GM23338 (cell line): ENCODE results near the gene SLC8A1. TPM values are rescaled to one million over a fixed set of nuclear protein-coding genes. Genes with fewer than 3 reads are reported as not detected.

Experiments
- ATAC-seq: fragments of 200-7000 bp; cut with Tn5 transposase; 3 replicates; pipeline ENCODE4 v1.9.1; 2020
- DNase-seq: peaks from one replicate; pipeline ENCODE4 v3.0.0-alpha.2; 2015; ENCODE audit warnings: low spot score
- H2AFZ ChIP-seq: fragments of 200-600 bp; sonication (generic); 2 replicates; pipeline ENCODE4 v1.8.0; 2016; ENCODE audit warnings: antibody characterized with exemption, mild to moderate bottlenecking, moderate library complexity
- H3F3A ChIP-seq: fragments of 200-600 bp; sonication (generic); replicated peaks from 2 replicates; pipeline ENCODE4 v1.8.0; 2017; ENCODE audit warnings: antibody characterized with exemption, mixed run types, low read depth
- H3K27ac ChIP-seq: fragments of 200-600 bp; sonication (generic); 2 replicates; pipeline ENCODE4 v1.6.1; 2016; ENCODE audit warnings: low read depth
- H3K27me3 ChIP-seq: fragments of 200-600 bp; sonication (generic); 2 replicates; pipeline ENCODE4 v1.8.0; 2016; ENCODE audit warnings: mild to moderate bottlenecking, mixed run types, moderate library complexity; ENCODE audit not compliant: insufficient read depth
- H3K36me3 ChIP-seq: fragments of 200-600 bp; sonication (generic); 2 replicates; pipeline ENCODE4 v1.8.0; 2016; ENCODE audit warnings: mild to moderate bottlenecking; ENCODE audit not compliant: insufficient read depth
- H3K4me1 ChIP-seq: fragments of 200-600 bp; sonication (generic); 2 replicates; pipeline ENCODE4 v1.8.0; 2016; ENCODE audit warnings: mild to moderate bottlenecking, moderate library complexity; ENCODE audit not compliant: insufficient read depth
- H3K4me2 ChIP-seq: fragments of 200-600 bp; sonication (generic); 2 replicates; pipeline ENCODE4 v1.7.1; 2017; ENCODE audit warnings: mixed run types
- H3K4me3 ChIP-seq: fragments of 200-600 bp; sonication (generic); 2 replicates; pipeline ENCODE4 v1.6.1; 2016; ENCODE audit warnings: mixed run types
- H3K79me2 ChIP-seq: fragments of 200-600 bp; sonication (generic); replicated peaks from 2 replicates; pipeline ENCODE4 v1.8.0; 2017; ENCODE audit warnings: mild to moderate bottlenecking; ENCODE audit not compliant: insufficient read depth
- H3K9me2 ChIP-seq: fragments of 200-600 bp; sonication (generic); 2 replicates; pipeline ENCODE4 v1.8.0; 2017; ENCODE audit not compliant: insufficient read depth
- H4K20me1 ChIP-seq: fragments of 200-600 bp; sonication (generic); replicated peaks from 2 replicates; pipeline ENCODE4 v1.8.0; 2017; ENCODE audit warnings: mild to moderate bottlenecking; ENCODE audit not compliant: insufficient read depth
- H3K27ac Mint-ChIP-seq: 2 replicates; pipeline ENCODE4 v1.8.0; 2020; ENCODE audit warnings: inconsistent platforms, mild to moderate bottlenecking, moderate library complexity, mixed read lengths
- H3K27me3 Mint-ChIP-seq: 3 replicates; pipeline ENCODE4 v1.8.0; 2022; ENCODE audit warnings: low read depth, mild to moderate bottlenecking, moderate library complexity, mixed read lengths, inconsistent platforms; ENCODE audit not compliant: insufficient read depth, poor library complexity
- H3K36me3 Mint-ChIP-seq: 3 replicates; pipeline ENCODE4 v1.8.0; 2021; ENCODE audit warnings: low read depth, mild to moderate bottlenecking, inconsistent platforms, moderate library complexity, mixed read lengths
- H3K4me1 Mint-ChIP-seq: 3 replicates; pipeline ENCODE4 v1.8.0; 2020; ENCODE audit warnings: mild to moderate bottlenecking, inconsistent platforms, mixed read lengths
- H3K4me3 Mint-ChIP-seq: 3 replicates; pipeline ENCODE4 v1.8.0; 2021; ENCODE audit warnings: moderate library complexity, mild to moderate bottlenecking, inconsistent platforms, mixed read lengths
- H3K9me3 Mint-ChIP-seq: 3 replicates; pipeline ENCODE4 v1.8.0; 2020; ENCODE audit warnings: moderate library complexity, mild to moderate bottlenecking, inconsistent platforms, mixed read lengths
- CREB1 ChIP-seq: fragments of 250-450 bp; sonication (Bioruptor Pico); IDR thresholded peaks from 2 replicates; pipeline ENCODE4 v1.5.0; 2020; ENCODE audit warnings: low read depth, mild to moderate bottlenecking, moderate library complexity
- POLR2AphosphoS5 ChIP-seq: IDR thresholded peaks from 2 replicates; pipeline ENCODE4 v1.6.1; 2016; ENCODE audit warnings: antibody characterized with exemption, low read depth
- STAT1 ChIP-seq: IDR thresholded peaks from one replicate; pipeline ENCODE4 v1.6.1; 2016; ENCODE audit warnings: antibody characterized with exemption; ENCODE audit not compliant: unreplicated experiment
- ZNF114 ChIP-seq: fragments of 250-450 bp; sonication (Bioruptor Pico); IDR thresholded peaks from 2 replicates; pipeline ENCODE4 v1.5.0; 2020; ENCODE audit warnings: mild to moderate bottlenecking, moderate library complexity
- ZNF331 ChIP-seq: fragments of 250-450 bp; sonication (Bioruptor Pico); IDR thresholded peaks from 2 replicates; pipeline ENCODE4 v1.5.0; 2020; ENCODE audit warnings: low read depth, mild to moderate bottlenecking, moderate library complexity
- polyA plus RNA-seq: library from polyadenylated mRNA; unstranded; fragments of >200 nt; fragmentation: Nextera tagmentation; extraction: Ambion mirVana; gene quantifications from 2 replicates; pipeline ENCODE4 v1.2.1, GENCODE V29; 2016
- total RNA-seq: library from RNA; depleted of rRNA; stranded (reverse); fragments of >200 nt; shearing (Covaris generic); gene quantifications from 2 replicates; pipeline ENCODE4 v1.2.3, GENCODE V29; 2014
- TF ChIP-seq, protein P1 (sequence below), 2 experiments: fragments of 200-600 bp in 1 of 2; sonication (generic) in 1 of 2; conservative IDR thresholded peaks; 2 replicates each; pipeline versions ENCODE4 v1.5.1 to v1.6.1; 2016 to 2017; ENCODE audit warnings: antibody characterized with exemption in 2 of 2, low read depth in 2 of 2, mild to moderate bottlenecking in 2 of 2, moderate library complexity in 1 of 2
- TF ChIP-seq, protein P2 (sequence below): IDR thresholded peaks from 2 replicates; pipeline ENCODE4 v1.6.1; 2016; ENCODE audit warnings: antibody characterized with exemption
- TF ChIP-seq, protein P3 (sequence below): fragments of 250-450 bp; sonication (Bioruptor Pico); IDR thresholded peaks from 2 replicates; pipeline ENCODE4 v1.5.0; 2020; ENCODE audit warnings: mild to moderate bottlenecking, moderate library complexity

Gene SLC8A1
- total and polyA plus RNA-seq, 2 experiments from 2014 or later, result 2.5 to 3.3 TPM

DNA sequence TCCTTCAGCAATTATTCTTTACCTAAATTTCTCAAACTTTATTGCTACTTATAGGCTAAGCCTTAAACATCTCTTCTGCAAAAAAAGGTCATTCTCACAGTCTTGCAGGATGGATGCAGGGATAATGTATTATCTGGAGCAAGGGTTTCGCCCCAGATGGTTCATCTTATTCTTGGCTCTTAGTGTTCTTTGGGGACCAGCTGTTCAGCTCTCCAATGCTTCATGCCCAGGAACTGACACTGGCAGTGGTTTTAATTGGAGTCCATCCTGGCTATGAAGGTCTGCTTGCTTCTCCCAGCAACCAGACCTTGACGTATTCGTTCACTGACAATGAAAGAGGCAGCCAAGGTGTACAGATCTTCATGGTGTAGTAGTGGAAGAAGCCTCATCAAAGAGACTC is 331.9 kb downstream of the SLC8A1 start:
- Histone ChIP-seq H3K79me2 (no peaks in the 10 kb centered on the region), H3K4me2 (no peak overlapping the region), H2AFZ (no peak overlapping the region), H3K4me1 (no peaks in the 10 kb centered on the region), H3K27ac (no peak overlapping the region), H3K9me2 (no peaks in the 10 kb centered on the region), H3K36me3 (no peaks in the 10 kb centered on the region), H4K20me1 (no peaks in the 10 kb centered on the region), H3F3A (no peaks in the 10 kb centered on the region), H3K27me3 (no peaks in the 10 kb centered on the region), H3K4me3 (no peak overlapping the region)
- TF ChIP-seq, protein P1, sequence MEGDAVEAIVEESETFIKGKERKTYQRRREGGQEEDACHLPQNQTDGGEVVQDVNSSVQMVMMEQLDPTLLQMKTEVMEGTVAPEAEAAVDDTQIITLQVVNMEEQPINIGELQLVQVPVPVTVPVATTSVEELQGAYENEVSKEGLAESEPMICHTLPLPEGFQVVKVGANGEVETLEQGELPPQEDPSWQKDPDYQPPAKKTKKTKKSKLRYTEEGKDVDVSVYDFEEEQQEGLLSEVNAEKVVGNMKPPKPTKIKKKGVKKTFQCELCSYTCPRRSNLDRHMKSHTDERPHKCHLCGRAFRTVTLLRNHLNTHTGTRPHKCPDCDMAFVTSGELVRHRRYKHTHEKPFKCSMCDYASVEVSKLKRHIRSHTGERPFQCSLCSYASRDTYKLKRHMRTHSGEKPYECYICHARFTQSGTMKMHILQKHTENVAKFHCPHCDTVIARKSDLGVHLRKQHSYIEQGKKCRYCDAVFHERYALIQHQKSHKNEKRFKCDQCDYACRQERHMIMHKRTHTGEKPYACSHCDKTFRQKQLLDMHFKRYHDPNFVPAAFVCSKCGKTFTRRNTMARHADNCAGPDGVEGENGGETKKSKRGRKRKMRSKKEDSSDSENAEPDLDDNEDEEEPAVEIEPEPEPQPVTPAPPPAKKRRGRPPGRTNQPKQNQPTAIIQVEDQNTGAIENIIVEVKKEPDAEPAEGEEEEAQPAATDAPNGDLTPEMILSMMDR (conservative IDR thresholded peaks at IDR 0.05; ENCODE audit: low read depth in 2 of 2), result no peak
- H3K27ac Mint-ChIP-seq, result no peak overlapping the region
- H3K4me1 Mint-ChIP-seq, result no peaks in the 10 kb centered on the region
- no peaks in the 10 kb centered on the region for H3K36me3 Mint-ChIP-seq
- H3K9me3 Mint-ChIP-seq, result no peaks in the 10 kb centered on the region
- H3K27me3 Mint-ChIP-seq, result no peaks in the 10 kb centered on the region
- DNase-seq, result no peak
- no peak for ATAC-seq
- H3K4me3 Mint-ChIP-seq, result no peak overlapping the region

DNA sequence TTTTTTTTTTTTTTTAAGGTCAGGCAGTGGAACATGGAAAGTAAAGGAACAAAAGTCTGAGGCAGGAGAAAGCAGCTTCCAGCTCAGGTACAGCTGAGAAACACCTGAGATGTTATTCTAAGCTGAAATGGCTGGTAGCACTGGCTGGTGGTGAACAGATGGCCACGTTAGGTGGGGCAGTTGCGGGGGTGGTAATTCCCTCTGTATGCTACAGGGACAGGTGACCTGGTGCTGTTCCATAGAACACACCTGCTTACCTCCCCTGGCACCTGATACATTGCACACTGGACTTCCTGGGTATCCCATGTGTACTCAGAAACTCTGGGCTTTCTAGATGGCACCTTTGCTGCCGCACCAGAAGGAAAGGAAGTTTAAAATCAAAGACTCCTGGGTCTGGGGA is 333.3 kb downstream of the SLC8A1 start:
- Histone ChIP-seq H4K20me1 (no peaks in the 10 kb centered on the region), H3K27ac (no peak overlapping the region), H3K4me1 (no peaks in the 10 kb centered on the region), H3K4me2 (no peak overlapping the region), H3F3A (no peaks in the 10 kb centered on the region), H3K9me2 (no peaks in the 10 kb centered on the region), H3K79me2 (no peaks in the 10 kb centered on the region), H3K27me3 (no peaks in the 10 kb centered on the region), H3K36me3 (no peaks in the 10 kb centered on the region), H2AFZ (0 out of 2 replicates have a peak overlapping the region, but pooled peaks have one; percentile 82), H3K4me3 (no peak overlapping the region)
- Mint-ChIP-seq H3K4me3 (no peak overlapping the region), H3K36me3 (no peaks in the 10 kb centered on the region), H3K27me3 (no peaks in the 10 kb centered on the region), H3K4me1 (no peaks in the 10 kb centered on the region), H3K27ac (peak overlapping the region; percentile 75; the same call in 1 of the 2 replicates), H3K9me3 (no peaks in the 10 kb centered on the region)
- DNase-seq (no peak), ATAC-seq (no peak)
- TF ChIP-seq ZNF114 (no peak), POLR2AphosphoS5 (no peak), ZNF331 (CRISPR knock-in tag) (no peak), STAT1 (no peak), CREB1 (CRISPR knock-in tag) (no peak)
- TF ChIP-seq, protein P2, sequence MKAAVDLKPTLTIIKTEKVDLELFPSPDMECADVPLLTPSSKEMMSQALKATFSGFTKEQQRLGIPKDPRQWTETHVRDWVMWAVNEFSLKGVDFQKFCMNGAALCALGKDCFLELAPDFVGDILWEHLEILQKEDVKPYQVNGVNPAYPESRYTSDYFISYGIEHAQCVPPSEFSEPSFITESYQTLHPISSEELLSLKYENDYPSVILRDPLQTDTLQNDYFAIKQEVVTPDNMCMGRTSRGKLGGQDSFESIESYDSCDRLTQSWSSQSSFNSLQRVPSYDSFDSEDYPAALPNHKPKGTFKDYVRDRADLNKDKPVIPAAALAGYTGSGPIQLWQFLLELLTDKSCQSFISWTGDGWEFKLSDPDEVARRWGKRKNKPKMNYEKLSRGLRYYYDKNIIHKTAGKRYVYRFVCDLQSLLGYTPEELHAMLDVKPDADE, result no peak
- TF ChIP-seq, protein P3, sequence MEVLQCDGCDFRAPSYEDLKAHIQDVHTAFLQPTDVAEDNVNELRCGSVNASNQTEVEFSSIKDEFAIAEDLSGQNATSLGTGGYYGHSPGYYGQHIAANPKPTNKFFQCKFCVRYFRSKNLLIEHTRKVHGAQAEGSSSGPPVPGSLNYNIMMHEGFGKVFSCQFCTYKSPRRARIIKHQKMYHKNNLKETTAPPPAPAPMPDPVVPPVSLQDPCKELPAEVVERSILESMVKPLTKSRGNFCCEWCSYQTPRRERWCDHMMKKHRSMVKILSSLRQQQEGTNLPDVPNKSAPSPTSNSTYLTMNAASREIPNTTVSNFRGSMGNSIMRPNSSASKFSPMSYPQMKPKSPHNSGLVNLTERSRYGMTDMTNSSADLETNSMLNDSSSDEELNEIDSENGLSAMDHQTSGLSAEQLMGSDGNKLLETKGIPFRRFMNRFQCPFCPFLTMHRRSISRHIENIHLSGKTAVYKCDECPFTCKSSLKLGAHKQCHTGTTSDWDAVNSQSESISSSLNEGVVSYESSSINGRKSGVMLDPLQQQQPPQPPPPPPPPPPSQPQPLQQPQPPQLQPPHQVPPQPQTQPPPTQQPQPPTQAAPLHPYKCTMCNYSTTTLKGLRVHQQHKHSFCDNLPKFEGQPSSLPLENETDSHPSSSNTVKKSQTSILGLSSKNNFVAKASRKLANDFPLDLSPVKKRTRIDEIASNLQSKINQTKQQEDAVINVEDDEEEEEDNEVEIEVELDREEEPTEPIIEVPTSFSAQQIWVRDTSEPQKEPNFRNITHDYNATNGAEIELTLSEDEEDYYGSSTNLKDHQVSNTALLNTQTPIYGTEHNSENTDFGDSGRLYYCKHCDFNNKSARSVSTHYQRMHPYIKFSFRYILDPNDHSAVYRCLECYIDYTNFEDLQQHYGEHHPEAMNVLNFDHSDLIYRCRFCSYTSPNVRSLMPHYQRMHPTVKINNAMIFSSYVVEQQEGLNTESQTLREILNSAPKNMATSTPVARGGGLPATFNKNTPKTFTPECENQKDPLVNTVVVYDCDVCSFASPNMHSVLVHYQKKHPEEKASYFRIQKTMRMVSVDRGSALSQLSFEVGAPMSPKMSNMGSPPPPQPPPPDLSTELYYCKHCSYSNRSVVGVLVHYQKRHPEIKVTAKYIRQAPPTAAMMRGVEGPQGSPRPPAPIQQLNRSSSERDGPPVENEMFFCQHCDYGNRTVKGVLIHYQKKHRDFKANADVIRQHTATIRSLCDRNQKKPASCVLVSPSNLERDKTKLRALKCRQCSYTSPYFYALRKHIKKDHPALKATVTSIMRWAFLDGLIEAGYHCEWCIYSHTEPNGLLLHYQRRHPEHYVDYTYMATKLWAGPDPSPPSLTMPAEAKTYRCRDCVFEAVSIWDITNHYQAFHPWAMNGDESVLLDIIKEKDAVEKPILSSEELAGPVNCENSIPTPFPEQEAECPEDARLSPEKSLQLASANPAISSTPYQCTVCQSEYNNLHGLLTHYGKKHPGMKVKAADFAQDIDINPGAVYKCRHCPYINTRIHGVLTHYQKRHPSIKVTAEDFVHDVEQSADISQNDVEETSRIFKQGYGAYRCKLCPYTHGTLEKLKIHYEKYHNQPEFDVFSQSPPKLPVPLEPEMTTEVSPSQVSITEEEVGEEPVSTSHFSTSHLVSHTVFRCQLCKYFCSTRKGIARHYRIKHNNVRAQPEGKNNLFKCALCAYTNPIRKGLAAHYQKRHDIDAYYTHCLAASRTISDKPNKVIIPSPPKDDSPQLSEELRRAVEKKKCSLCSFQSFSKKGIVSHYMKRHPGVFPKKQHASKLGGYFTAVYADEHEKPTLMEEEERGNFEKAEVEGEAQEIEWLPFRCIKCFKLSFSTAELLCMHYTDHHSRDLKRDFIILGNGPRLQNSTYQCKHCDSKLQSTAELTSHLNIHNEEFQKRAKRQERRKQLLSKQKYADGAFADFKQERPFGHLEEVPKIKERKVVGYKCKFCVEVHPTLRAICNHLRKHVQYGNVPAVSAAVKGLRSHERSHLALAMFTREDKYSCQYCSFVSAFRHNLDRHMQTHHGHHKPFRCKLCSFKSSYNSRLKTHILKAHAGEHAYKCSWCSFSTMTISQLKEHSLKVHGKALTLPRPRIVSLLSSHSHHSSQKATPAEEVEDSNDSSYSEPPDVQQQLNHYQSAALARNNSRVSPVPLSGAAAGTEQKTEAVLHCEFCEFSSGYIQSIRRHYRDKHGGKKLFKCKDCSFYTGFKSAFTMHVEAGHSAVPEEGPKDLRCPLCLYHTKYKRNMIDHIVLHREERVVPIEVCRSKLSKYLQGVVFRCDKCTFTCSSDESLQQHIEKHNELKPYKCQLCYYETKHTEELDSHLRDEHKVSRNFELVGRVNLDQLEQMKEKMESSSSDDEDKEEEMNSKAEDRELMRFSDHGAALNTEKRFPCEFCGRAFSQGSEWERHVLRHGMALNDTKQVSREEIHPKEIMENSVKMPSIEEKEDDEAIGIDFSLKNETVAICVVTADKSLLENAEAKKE, result no peak
